Effector memory CD4-positive, alpha-beta T cell (primary cell): ENCODE measurements around the gene PPP1R16B.
"Not testable (repeated sequence)": the region's sequence is repeated elsewhere in the genome, so short reads cannot be mapped to it uniquely, and the experiment has no call there.

ENCODE experiments used
- DNase-seq, 3 donors: peaks; one replicate each; pipeline ENCODE4 v3.0.0-alpha.2; 2020
- H3K27ac ChIP-seq: 2 replicates; pipeline ENCODE4 v1.7.0; 2013; ENCODE audit warnings: mild to moderate bottlenecking, low read length, moderate library complexity; ENCODE audit not compliant: insufficient read depth, poor library complexity, severe bottlenecking
- H3K27me3 ChIP-seq: replicated peaks from 2 replicates; pipeline ENCODE4 v1.7.0; 2013; ENCODE audit warnings: mild to moderate bottlenecking, low read length; ENCODE audit not compliant: insufficient read depth, control insufficient read depth, poor library complexity, severe bottlenecking
- H3K36me3 ChIP-seq: 2 replicates; pipeline ENCODE4 v1.7.0; 2013; ENCODE audit warnings: mild to moderate bottlenecking, low read length, moderate library complexity; ENCODE audit not compliant: control insufficient read depth, insufficient read depth
- H3K4me1 ChIP-seq: 2 replicates; pipeline ENCODE4 v1.7.0; 2013; ENCODE audit warnings: low read length, mild to moderate bottlenecking; ENCODE audit not compliant: control insufficient read depth, insufficient read depth, poor library complexity, severe bottlenecking
- H3K4me3 ChIP-seq: 2 replicates; pipeline ENCODE4 v1.7.0; 2013; ENCODE audit warnings: low read length, low read depth, mild to moderate bottlenecking; ENCODE audit not compliant: insufficient read depth, poor library complexity, severe bottlenecking
- H3K9me3 ChIP-seq: 2 replicates; pipeline ENCODE4 v1.7.0; 2013; ENCODE audit warnings: mild to moderate bottlenecking, low read length, moderate library complexity; ENCODE audit not compliant: control insufficient read depth

The PPP1R16B gene

DNA sequence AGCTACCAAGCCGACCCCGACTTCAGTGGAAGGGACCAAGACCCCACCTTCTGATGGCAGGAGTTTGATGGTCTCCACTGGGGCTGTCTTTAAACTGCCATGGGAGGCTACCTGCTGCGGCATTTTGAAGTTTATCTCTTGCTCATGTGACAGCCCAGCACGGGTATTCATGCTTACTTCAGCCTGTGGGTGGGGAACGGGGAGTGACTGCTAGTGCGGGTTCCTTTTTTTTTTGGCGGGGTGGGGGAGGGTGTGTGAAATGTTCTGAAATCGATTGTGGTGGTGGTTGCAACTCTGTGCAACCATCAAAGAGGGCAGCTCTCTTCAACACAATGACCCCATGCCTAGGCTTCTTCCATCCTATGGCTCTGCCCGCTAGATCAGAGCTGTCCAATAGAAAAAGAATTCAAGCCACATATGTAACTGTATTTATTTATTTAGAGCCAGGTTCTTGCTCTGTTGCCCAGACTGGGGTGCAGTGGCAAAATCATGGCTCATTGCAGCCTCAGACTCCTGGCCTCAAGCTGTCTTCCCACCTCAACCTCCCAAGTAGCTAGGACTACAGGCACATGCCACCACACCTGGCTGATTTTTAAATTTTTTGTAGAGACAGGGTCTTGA lies 53.7 kb downstream of the PPP1R16B start:
- H3K27ac ChIP-seq, result peak overlapping the region; percentile 29
- peak in 2 of 3 donors; percentile 21 to 29 for DNase-seq

DNA sequence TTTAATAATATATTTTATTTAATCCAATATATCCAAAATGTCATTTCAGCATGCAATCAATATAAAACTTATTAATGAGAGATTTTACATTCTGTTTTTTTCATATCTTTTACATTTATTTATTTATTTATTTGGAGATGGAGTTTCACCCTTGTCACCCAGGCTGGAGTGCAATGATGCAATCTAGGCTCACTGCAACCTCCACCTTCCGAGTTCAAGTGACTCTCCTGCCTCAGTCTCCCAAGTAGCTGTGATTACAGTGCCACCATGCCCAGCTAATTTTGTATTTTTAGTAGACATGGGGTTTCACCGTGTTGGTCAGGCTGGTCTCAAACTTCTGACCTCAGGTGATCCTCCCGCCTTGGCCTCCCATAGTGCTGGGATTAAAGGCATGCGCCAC lies 54.4 kb downstream of the PPP1R16B start:
- H3K27me3 ChIP-seq, H3K9me3 ChIP-seq, DNase-seq, H3K36me3 ChIP-seq, H3K4me3 ChIP-seq, H3K27ac ChIP-seq: not testable (repeated sequence)
- peaks cover 60% of the 10 kb centered on the region for H3K4me1 ChIP-seq

More for the DNA sequence above, 53.7 kb downstream of the PPP1R16B start:
- H3K36me3 ChIP-seq, result no peaks in the 10 kb centered on the region
- H3K27me3 ChIP-seq, result no peaks in the 10 kb centered on the region
- no peaks in the 10 kb centered on the region for H3K9me3 ChIP-seq
- H3K4me1 ChIP-seq, result peaks cover 54% of the 10 kb centered on the region
- H3K4me3 ChIP-seq, result no peak overlapping the region

DNA sequence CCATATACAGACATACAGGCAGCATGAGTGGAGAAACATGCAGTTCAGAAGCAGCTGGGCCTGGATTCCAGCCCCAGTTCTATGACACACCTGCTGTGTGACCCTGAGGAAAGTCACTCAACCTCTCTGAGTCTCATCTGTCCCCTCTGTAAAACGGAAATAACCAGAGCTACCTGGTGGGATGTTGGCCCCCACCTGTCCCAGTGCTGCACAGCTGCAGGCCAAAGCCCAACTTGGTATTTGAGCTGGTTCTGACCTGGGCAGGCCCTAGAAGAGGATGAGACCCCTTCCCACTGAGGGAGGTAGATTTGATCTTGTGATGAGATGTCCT lies 55.5 kb downstream of the PPP1R16B start:
- Histone ChIP-seq H3K36me3 (no peaks in the 10 kb centered on the region), H3K4me1 (peaks cover 57% of the 10 kb centered on the region), H3K27ac (peak overlapping the region; percentile 24), H3K9me3 (no peaks in the 10 kb centered on the region), H3K27me3 (no peaks in the 10 kb centered on the region), H3K4me3 (no peak overlapping the region)
- no peak for DNase-seq

DNA sequence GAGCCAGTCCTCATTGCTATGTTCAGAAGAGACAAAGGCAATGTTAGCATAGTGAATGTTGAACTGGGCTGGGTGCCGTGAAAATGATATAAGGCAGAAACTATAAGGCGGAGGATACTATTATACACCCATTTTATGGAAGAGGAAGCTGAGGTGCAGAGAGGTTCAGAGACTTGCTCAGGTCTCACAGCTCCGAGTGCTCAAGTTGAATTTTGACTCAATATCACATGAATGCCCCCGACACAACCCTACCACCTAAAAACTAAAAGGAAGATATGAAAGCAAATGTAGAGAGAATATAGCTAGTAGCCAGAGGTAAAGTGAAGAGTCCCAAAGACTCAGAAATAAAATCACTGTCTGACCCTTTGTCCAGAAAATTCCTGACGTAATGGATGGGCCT lies 56.7 kb downstream of the PPP1R16B start:
- Histone ChIP-seq H3K9me3 (no peaks in the 10 kb centered on the region), H3K4me3 (no peak overlapping the region), H3K27ac (peak overlapping the region; percentile 73), H3K27me3 (no peaks in the 10 kb centered on the region), H3K36me3 (no peaks in the 10 kb centered on the region), H3K4me1 (peaks cover 51% of the 10 kb centered on the region)
- no peak for DNase-seq

DNA sequence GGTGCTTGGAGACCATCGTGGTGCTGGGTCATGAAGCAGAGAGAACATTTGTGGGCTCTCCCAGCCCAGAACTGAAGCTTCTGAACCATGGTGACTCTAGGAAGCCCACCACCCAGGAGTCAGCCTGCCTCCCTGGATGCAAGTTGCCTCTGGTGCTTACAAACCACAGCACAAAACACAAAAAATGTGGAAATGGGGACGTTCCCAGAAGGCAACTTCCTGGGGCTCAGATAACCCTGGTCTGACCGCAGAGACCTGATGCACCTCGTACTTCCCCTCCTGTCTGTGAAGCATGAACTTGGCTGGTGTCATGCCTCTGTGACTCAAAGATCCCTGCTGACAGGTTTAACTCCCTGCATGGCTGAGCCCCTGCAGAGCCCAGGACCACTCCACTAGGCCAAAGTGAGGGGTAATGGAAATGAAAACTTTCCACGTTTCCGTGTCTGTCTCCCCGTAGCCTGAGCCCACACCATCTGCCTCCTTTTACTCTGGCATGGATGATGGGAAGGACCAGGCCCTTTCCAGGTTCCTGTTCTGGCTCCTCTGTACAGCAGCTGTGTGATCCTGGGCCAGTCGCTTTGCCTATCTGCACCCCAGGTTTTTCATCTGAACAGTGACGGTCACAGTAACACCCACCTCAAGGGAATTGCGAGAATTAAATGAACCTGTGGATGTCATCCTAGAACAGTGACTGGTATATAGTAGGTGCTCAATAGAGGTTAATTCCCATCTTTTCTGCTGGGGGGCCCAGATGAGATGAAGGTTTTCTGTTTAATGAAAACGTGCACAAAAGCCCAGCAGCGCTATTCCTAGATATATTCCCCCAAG lies 57.7 kb downstream of the PPP1R16B start:
- DNase-seq, result peak; percentile 53 to 65 (median 62)
- H3K4me3 ChIP-seq, result peak overlapping the region; percentile 17

DNA sequence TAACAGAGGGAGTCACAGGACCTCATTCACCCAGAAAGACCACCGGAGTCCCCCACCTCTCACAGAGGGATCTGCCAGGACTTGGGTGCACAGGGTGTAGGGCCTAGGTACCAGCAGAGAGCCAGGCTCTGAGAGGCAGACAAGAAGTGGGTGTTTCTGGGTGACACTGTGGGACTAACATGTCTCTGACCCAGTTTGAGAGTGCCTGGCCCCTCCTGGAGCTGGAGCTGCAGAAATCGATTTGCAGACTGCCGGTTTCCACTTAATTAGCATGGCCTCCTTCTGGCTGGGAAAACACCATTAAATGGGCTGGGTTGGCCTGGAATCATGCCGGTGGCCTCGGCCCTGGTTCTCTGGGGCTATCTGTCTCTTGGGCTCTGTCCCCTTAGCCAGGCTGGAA lies 59.2 kb downstream of the PPP1R16B start:
- Histone ChIP-seq H3K9me3 (no peaks in the 10 kb centered on the region), H3K4me3 (no peak overlapping the region), H3K4me1 (peaks cover 33% of the 10 kb centered on the region), H3K27ac (peak overlapping the region; percentile 73), H3K27me3 (no peaks in the 10 kb centered on the region), H3K36me3 (no peaks in the 10 kb centered on the region)
- DNase-seq, result peak in 1 of 3 donors; percentile 28

More for the DNA sequence above, 57.7 kb downstream of the PPP1R16B start:
- Histone ChIP-seq H3K36me3 (no peaks in the 10 kb centered on the region), H3K4me1 (peaks cover 46% of the 10 kb centered on the region), H3K27ac (peak overlapping the region; percentile 73), H3K27me3 (no peaks in the 10 kb centered on the region), H3K9me3 (no peaks in the 10 kb centered on the region)

DNA sequence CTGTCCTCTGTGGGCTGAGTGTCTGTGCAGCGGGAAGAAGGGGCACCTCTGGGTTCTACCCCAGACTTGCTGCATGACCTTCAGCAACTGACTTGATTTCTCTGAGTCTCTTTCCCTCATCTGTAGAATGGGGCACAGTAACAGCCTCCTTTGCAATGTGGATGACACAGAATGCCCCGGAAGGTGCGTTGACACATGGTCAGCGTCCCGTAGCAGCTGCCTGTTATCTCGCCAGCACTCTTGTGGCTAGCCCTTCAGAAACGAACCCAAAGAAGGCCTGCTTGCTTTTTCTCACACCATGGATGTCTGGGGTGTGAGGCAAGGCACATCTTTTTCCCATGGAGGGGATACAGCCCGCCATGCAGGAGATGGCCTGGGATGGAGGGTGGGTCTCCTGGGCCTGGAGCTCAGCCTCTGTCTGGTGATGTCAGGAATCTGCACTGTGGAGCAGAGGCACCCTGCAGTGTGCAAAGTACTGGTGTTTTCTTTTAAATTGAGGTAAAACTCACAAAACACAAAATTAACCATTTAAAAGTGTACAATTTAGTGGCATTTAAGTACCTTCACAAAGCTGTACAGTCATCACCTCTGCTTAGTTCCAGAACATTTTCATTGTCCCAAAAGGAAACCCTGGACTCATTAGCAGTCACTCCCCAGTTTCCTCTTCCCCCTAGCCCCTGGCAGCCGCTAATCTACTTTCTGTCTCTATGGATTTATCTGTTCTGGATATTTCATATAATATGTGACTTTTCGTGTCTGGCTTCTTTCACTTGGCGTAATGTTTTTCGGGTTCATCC lies 61.0 kb downstream of the PPP1R16B start:
- Histone ChIP-seq H3K27me3 (no peaks in the 10 kb centered on the region), H3K9me3 (no peaks in the 10 kb centered on the region), H3K4me1 (peaks cover 46% of the 10 kb centered on the region), H3K36me3 (no peaks in the 10 kb centered on the region), H3K27ac (no peak overlapping the region), H3K4me3 (no peak overlapping the region)
- no peak for DNase-seq

DNA sequence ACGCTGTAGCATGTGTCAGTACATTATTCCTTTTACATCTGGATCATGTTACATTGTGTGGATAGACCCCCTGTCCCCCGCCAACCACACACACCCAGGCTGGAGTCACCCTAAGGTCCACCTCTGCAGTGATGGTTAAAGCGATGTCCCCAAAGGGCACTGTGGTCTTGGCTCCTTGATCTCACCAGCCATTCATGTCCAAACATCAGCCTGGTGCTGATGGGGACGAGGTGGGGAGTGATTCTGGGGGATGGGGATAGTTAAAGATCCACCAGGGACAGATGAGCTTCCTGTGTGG lies 61.5 kb downstream of the PPP1R16B start:
- H3K27me3 ChIP-seq, result no peaks in the 10 kb centered on the region
- no peak for DNase-seq
- H3K36me3 ChIP-seq, result no peaks in the 10 kb centered on the region
- H3K4me3 ChIP-seq, result no peak overlapping the region
- no peaks in the 10 kb centered on the region for H3K9me3 ChIP-seq
- H3K4me1 ChIP-seq, result peaks cover 48% of the 10 kb centered on the region
- no peak overlapping the region for H3K27ac ChIP-seq

DNA sequence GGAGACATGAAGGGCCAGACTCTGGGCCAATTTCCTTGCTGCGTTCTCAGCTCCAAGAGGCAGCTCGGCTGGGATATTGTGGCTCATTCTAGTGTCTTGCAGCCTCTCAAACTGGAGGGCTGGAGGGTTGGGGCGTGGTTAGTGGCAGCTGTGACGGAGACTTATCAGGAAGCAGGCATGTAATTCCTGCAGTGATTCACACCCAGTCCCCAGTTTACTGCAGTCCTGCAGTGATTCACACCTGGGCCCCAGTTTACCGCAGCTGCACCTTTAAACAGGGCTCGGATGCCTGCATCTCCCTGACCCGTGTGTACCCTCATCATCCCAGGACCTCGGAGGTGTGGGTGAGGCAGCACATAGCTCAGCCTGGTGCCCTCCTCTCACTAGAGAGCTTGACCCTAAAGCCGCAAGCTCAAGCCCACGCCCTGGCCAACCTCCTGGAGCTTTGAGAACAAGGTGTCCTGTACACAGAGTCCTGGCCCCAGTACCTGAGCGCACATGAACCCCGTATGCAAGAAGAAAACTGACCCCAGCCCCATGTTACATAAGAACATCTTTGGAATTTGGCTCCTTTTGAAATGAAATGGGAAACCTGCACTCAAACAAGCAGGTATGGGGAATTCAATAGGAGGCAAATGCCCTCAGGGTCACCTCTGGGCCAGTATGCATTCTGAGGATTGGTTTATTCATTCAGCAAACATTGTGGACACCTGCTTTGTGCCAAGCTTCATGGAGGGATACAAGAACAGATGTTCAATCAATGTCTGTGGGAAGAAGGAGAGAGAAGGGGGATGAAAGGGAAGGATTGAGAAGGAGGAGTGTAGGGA lies 65.4 kb downstream of the PPP1R16B start:
- no peak overlapping the region for H3K27ac ChIP-seq
- no peaks in the 10 kb centered on the region for H3K36me3 ChIP-seq
- no peak overlapping the region for H3K4me3 ChIP-seq
- no peaks in the 10 kb centered on the region for H3K9me3 ChIP-seq
- H3K4me1 ChIP-seq, result peaks cover 53% of the 10 kb centered on the region
- H3K27me3 ChIP-seq, result no peaks in the 10 kb centered on the region
- DNase-seq, result peak in 2 of 3 donors; percentile 48 to 50
